GM12878 (cell line): Measurements from ENCODE around the gene TBC1D9B. TPM values are rescaled to one million over a fixed set of nuclear protein-coding genes. Genes with fewer than 3 reads are reported as not detected.

Source experiments
- ATAC-seq: fragments of 200-7000 bp; cut with Tn5 transposase; 3 replicates; pipeline ENCODE4 v1.9.1; 2020; ENCODE audit warnings: mild to moderate bottlenecking, moderate library complexity
- BruUV-seq: library from RNA; stranded (reverse); fragments of 400-500 nt; replicated peaks from 2 replicates; lab custom pipeline; 2021; lab: Mats Ljungman, UMichigan
- CTCF ChIA-PET: fragments of 300-600 bp; sonication (Branson Sonifier 250); formaldehyde crosslinking; extraction: SDS; loops from one replicate; lab custom pipeline; 2021; ENCODE audit warnings: inconsistent platforms; lab: Yijun Ruan, JAX
- POLR2A ChIA-PET: fragments of 350-600 bp; formaldehyde crosslinking; extraction: SDS; loops from one replicate; lab custom pipeline; 2021; ENCODE audit warnings: inconsistent platforms; lab: Charles Lee
- RAD21 ChIA-PET: fragments of 300-600 bp; sonication (Branson Sonifier 250); formaldehyde crosslinking; loops from one replicate; lab custom pipeline; 2023; ENCODE audit warnings: antibody characterized with exemption; ENCODE audit not compliant: unreplicated experiment; lab: Charles Lee
- SMC1A ChIA-PET: fragments of 300-600 bp; sonication (Branson Sonifier 250); formaldehyde crosslinking; loops from one replicate; lab custom pipeline; 2023; ENCODE audit not compliant: unreplicated experiment, uncharacterized antibody; lab: Charles Lee
- DNase-seq: peaks from one replicate; pipeline ENCODE4 v3.0.0-alpha.2; 2011; ENCODE audit warnings: low read depth, low spot score
- FAIRE-seq: peaks from 3 replicates; lab custom pipeline; 2011; peaks lifted over from hg19 to GRCh38; lab: Jason Lieb, UNC
- H2AFZ ChIP-seq: 2 replicates; pipeline ENCODE4 v1.6.0; 2011; ENCODE audit warnings: low read depth, low read length, control low read depth; ENCODE audit not compliant: control insufficient read depth
- H3K27ac ChIP-seq: 2 replicates; pipeline ENCODE4 v1.5.1; 2011; ENCODE audit warnings: control low read depth; ENCODE audit not compliant: control insufficient read depth, insufficient read depth
- H3K27me3 ChIP-seq, 2 experiments: replicated peaks in 1 of 2; 2 replicates each; pipeline versions ENCODE4 v1.6.0 to v1.6.1; 2011; ENCODE audit warnings: low read length in 1 of 2; ENCODE audit not compliant: control insufficient read depth in 2 of 2, insufficient read depth in 2 of 2
- H3K36me3 ChIP-seq, 2 experiments: 2 replicates each; pipeline ENCODE4 v1.5.1; 2011; ENCODE audit warnings: low read length in 1 of 2; ENCODE audit not compliant: control insufficient read depth in 2 of 2, insufficient read depth in 2 of 2
- H3K4me1 ChIP-seq: 2 replicates; pipeline ENCODE4 v1.6.1; 2011; ENCODE audit warnings: mild to moderate bottlenecking, low read length, moderate library complexity, mixed read lengths; ENCODE audit not compliant: control insufficient read depth, insufficient read depth
- H3K4me2 ChIP-seq: 2 replicates; pipeline ENCODE4 v1.6.0; 2011; ENCODE audit warnings: control low read depth; ENCODE audit not compliant: control insufficient read depth, insufficient read depth
- H3K4me3 ChIP-seq: fragments of 200-600 bp; sonication (generic); 2 replicates; pipeline ENCODE4 v1.5.1; 2016
- H3K79me2 ChIP-seq: 2 replicates; pipeline ENCODE4 v1.6.0; 2011; ENCODE audit warnings: low read length; ENCODE audit not compliant: control insufficient read depth, insufficient read depth
- H3K9ac ChIP-seq: 2 replicates; pipeline ENCODE4 v1.8.0; 2011; ENCODE audit warnings: low read length, control low read depth, mixed read lengths; ENCODE audit not compliant: control insufficient read depth, insufficient read depth
- H3K9me3 ChIP-seq: replicated peaks from 3 replicates; pipeline ENCODE4 v1.5.1; 2011; ENCODE audit warnings: mild to moderate bottlenecking, low read length; ENCODE audit not compliant: control insufficient read depth, insufficient read depth
- H4K20me1 ChIP-seq: 2 replicates; pipeline ENCODE4 v1.6.0; 2011; ENCODE audit not compliant: control insufficient read depth, insufficient read depth
- CUX1 ChIP-seq: IDR thresholded peaks from 2 replicates; pipeline ENCODE4 v1.6.1; 2012; ENCODE audit warnings: improper control_type of control experiment, low read depth, low read length; ENCODE audit not compliant: insufficient replicate concordance
- IKZF2 ChIP-seq, 2 experiments: fragments of 450-650 bp; IDR thresholded peaks; 2 replicates each; pipeline ENCODE4 v1.6.1; 2017; ENCODE audit warnings: mild to moderate bottlenecking in 2 of 2, moderate library complexity in 2 of 2
- POLR2A ChIP-seq: IDR thresholded peaks from 2 replicates; pipeline ENCODE4 v1.6.1; 2011; ENCODE audit warnings: low read depth, mild to moderate bottlenecking, low read length
- STAT1 ChIP-seq: fragments of 450-650 bp; conservative IDR thresholded peaks from 2 replicates; pipeline ENCODE4 v1.6.1; 2014; ENCODE audit warnings: antibody characterized with exemption, mild to moderate bottlenecking
- ZNF274 ChIP-seq: IDR thresholded peaks from one replicate; pipeline ENCODE4 v1.8.0; 2011; ENCODE audit not compliant: insufficient read length, insufficient read depth
- WGBS: methylation state at CpG from one replicate; pipeline ENCODE4 v1.1.6; 2016; ENCODE audit warnings: low lambda C conversion rate; ENCODE audit not compliant: insufficient replicate concordance, insufficient coverage; ENCODE audit errors: missing lambda C conversion rate; 5-methylcytosine and 5-hydroxymethylcytosine counted together
- in situ Hi-C: fragments of 300-500 bp; cut with MboI; formaldehyde crosslinking; loops from 9 replicates; pipeline ENCODE4 v1.14.3; 2018; ENCODE audit warnings: mixed read lengths
- intact Hi-C: fragments of 100-400 bp; cut with micrococcal nuclease; formaldehyde crosslinking; loops from one replicate; pipeline ENCODE4 v1.14.2; 2022; ENCODE audit not compliant: unreplicated experiment
- polyA plus RNA-seq, 11 experiments: library from polyadenylated mRNA; depleted of rRNA in 4 of 11; unstranded in 6 of 11; stranded (reverse) in 5 of 11; fragments of >200 nt; fragmentation: Nextera tagmentation in 4 of 11; fragmentation: Illumina TruSeq in 1 of 11; extraction: Ambion mirVana in 4 of 11; extraction: Trizol in 1 of 11; gene quantifications; 1 replicate in 1 of 11; 2 replicates in 10 of 11; pipeline versions ENCODE4 v1.2.1 to v1.2.3, GENCODE V29; 2011 to 2016; ENCODE audit warnings: inconsistent platforms in 2 of 11, missing spikeins in 2 of 11, low read depth in 1 of 11
- total RNA-seq, 4 experiments: library from RNA; depleted of rRNA in 3 of 4; stranded (reverse); fragments of >200 nt in 3 of 4; fragmentation: Illumina TruSeq in 1 of 4; extraction: Trizol in 1 of 4; gene quantifications; 2 replicates each; pipeline versions ENCODE4 v1.2.1 to v1.2.3, GENCODE V29; 2013 to 2021

The TBC1D9B gene
- total and polyA plus RNA-seq, 10 of the 15 experiments (the other 5 are each of a cell fraction or from before 2014, with no cell fraction given), result 4.0 to 74.2 (median 34.6) TPM

- Histone ChIP-seq H3K36me3 (peaks cover 11 to 20% of the 10 kb centered on the region in 2 experiments), H3K4me1 (no peaks in the 10 kb centered on the region), H3K9me3 (peaks cover 16% of the 10 kb centered on the region), H3K4me3 (no peak overlapping the region), H3K4me2 (no peak overlapping the region), H3K9ac (no peak overlapping the region), H2AFZ (no peak overlapping the region), H3K27me3 (no peaks in the 10 kb centered on the region), H3K27ac (no peak overlapping the region), H3K79me2 (no peaks in the 10 kb centered on the region), H4K20me1 (no peaks in the 10 kb centered on the region)
- in situ Hi-C loops (no loop called here), intact Hi-C loops (no loop called here)
- TF ChIP-seq STAT1 (no peak), POLR2A (peak; percentile 34; the same call in 1 of the 2 replicates)
- 97% methylated on average over 24 of the region's 25 CpGs for WGBS
- no peak for FAIRE-seq
- ChIA-PET SMC1A (interaction anchor here (0.6 to 0.7 kb wide), 2 partner anchors 57 to 249 kb away, joined by 3 read pairs; no protein-coding TSS in a partner anchor), RAD21 (no interaction called here), CTCF (interaction anchor here (0.6 kb wide), 2 partner anchors 1360 to 1798 kb away, joined by 3 to 5 read pairs; no protein-coding TSS in a partner anchor), POLR2A (no interaction called here)
- no peak for DNase-seq
- no TSS peak for BruUV-seq
- ATAC-seq, result no peak
Measured at GRCh38 chr5:179880848-179881590, 26.7 kb downstream of the TBC1D9B start.

- 92% methylated on average over 12 of the region's 12 CpGs for WGBS
- Histone ChIP-seq H3K27ac (no peak overlapping the region), H4K20me1 (no peaks in the 10 kb centered on the region), H3K4me1 (no peaks in the 10 kb centered on the region), H3K27me3 (no peaks in the 10 kb centered on the region), H3K9me3 (peaks cover 16% of the 10 kb centered on the region), H3K36me3 (peaks cover 10 to 20% of the 10 kb centered on the region in 2 experiments), H2AFZ (no peak overlapping the region), H3K79me2 (no peaks in the 10 kb centered on the region), H3K4me3 (no peak overlapping the region), H3K4me2 (no peak overlapping the region), H3K9ac (no peak overlapping the region)
- intact Hi-C loops, result no loop called here
- ATAC-seq (no peak), DNase-seq (no peak), FAIRE-seq (no peak)
- in situ Hi-C loops, result no loop called here
- no peak for TF ChIP-seq ZNF274
- TF ChIP-seq CUX1, result no peak
- TF ChIP-seq IKZF2 (IDR thresholded peaks at IDR 0.05), result no peak
- BruUV-seq, result no TSS peak
- ChIA-PET POLR2A (no interaction called here), CTCF (no interaction called here), RAD21 (no interaction called here), SMC1A (no interaction called here)
Measured at GRCh38 chr5:179880066-179880650, 27.5 kb downstream of the TBC1D9B start.
